Uterus (tissue), 2 donors: ENCODE measurements around the gene ANO8.

ENCODE experiments used
- CTCF ChIP-seq, 4 experiments: fragments of 200-600 bp in 2 of 4; fragments of 450-650 bp in 2 of 4; sonication (generic) in 2 of 4; IDR thresholded peaks; one replicate each; pipeline ENCODE4 v1.5.1; 2016 to 2019; ENCODE audit warnings: antibody characterized with exemption in 4 of 4, mild to moderate bottlenecking in 2 of 4, moderate library complexity in 1 of 4
- POLR2A ChIP-seq, 2 donors: fragments of 450-650 bp; IDR thresholded peaks; one replicate each; pipeline ENCODE4 v1.6.1; 2016; ENCODE audit warnings: antibody characterized with exemption in 2 of 2, mild to moderate bottlenecking in 1 of 2, moderate library complexity in 1 of 2

- TF ChIP-seq CTCF (IDR thresholded peaks at IDR 0.05) (no peak), POLR2A (IDR thresholded peaks at IDR 0.05) (no peak)
Measured at GRCh38 chr19:17279436-17279835, 55.2 kb downstream of the ANO8 start.
